Left lung (tissue), 10 donors: ENCODE measurements around the gene UBAC2. TPM values are rescaled to one million over a fixed set of nuclear protein-coding genes. Genes with fewer than 3 reads are reported as not detected.
A peak's percentile ranks its signal among the peaks of the same experiment; 100 is the strongest.

ENCODE experiments used
- ATAC-seq: fragments of 200-7000 bp; cut with Tn5 transposase; one replicate; pipeline ENCODE4 v1.9.1; 2020; ENCODE audit warnings: moderate library complexity
- DNase-seq, 4 donors: peaks; one replicate each; pipeline ENCODE4 v3.0.0-alpha.2; 2013 to 2020
- H3K27ac ChIP-seq, 2 donors: fragments of 200-600 bp; sonication (generic) in 1 of 2; one replicate each; pipeline versions ENCODE4 v1.5.0 to v1.8.0; 2020 to 2021
- H3K27me3 ChIP-seq, 2 donors: fragments of 200-600 bp; sonication (generic) in 1 of 2; one replicate each; pipeline versions ENCODE4 v1.5.0 to v1.8.0; 2020 to 2021
- H3K36me3 ChIP-seq, 2 donors: fragments of 200-600 bp; sonication (generic) in 1 of 2; one replicate each; pipeline versions ENCODE4 v1.5.0 to v1.8.0; 2020 to 2021
- H3K4me1 ChIP-seq, 2 donors: fragments of 200-600 bp; one replicate each; pipeline ENCODE4 v1.8.0; 2021
- H3K4me3 ChIP-seq, 2 donors: fragments of 200-600 bp; sonication (generic) in 1 of 2; one replicate each; pipeline versions ENCODE4 v1.5.0 to v1.8.0; 2020 to 2021; ENCODE audit warnings: mild to moderate bottlenecking in 1 of 2
- H3K9me3 ChIP-seq, 2 donors: fragments of 200-600 bp; sonication (generic) in 1 of 2; one replicate each; pipeline versions ENCODE4 v1.5.0 to v1.8.0; 2020 to 2021
- CTCF ChIP-seq, 2 donors: fragments of 200-600 bp; sonication (generic) in 1 of 2; IDR thresholded peaks; one replicate each; pipeline versions ENCODE4 v1.5.0 to v1.8.0; 2021; ENCODE audit warnings: antibody characterized with exemption in 2 of 2
- intact Hi-C, 2 donors: fragments of 100-400 bp; cut with DNase I; formaldehyde crosslinking; loops; one replicate each; pipeline versions ENCODE4 v1.11.2 to v1.14.2; 2022
- polyA plus RNA-seq, 6 donors: library from polyadenylated mRNA; unstranded; fragments of 120-200 nt; gene quantifications; one replicate each; pipeline ENCODE4 v1.2.1, GENCODE V29; 2013; ENCODE audit not compliant: insufficient read length in 6 of 6
- total RNA-seq, 2 donors: library from RNA; stranded (reverse); fragmentation: NEBNext Ultra II Directional; extraction: Animal tissue kit (Norgen Biotek cat#: 25700); gene quantifications; one replicate each; pipeline ENCODE4 v1.2.1, GENCODE V29; 2021
- donor health status: DM: no; HTN: yes; CAD: no.
- donor health status: DM: no; HTN: no; CAD: no.

The UBAC2 gene
- total and polyA plus RNA-seq, 8 donors, result 56.1 to 71.6 (median 66.4) TPM

- intact Hi-C loops, result no loop called here
- ATAC-seq, result no peak
- Histone ChIP-seq H3K27me3 (no peaks in the 10 kb centered on the region), H3K4me3 (no peak overlapping the region), H3K4me1 (peaks cover 0 to 54% of the 10 kb centered on the region in 2 donors), H3K27ac (no peak overlapping the region), H3K36me3 (no peaks in the 10 kb centered on the region), H3K9me3 (no peaks in the 10 kb centered on the region)
- no peak for TF ChIP-seq CTCF (IDR thresholded peaks at IDR 0.05)
- DNase-seq, result no peak
Observed at GRCh38 chr13:99301913-99302636, 101.4 kb downstream of the UBAC2 start.

GRCh38 chr13:99302637-99303505 is 102.2 kb downstream of the UBAC2 start:
- Histone ChIP-seq H3K36me3 (no peaks in the 10 kb centered on the region), H3K27ac (no peak overlapping the region), H3K4me3 (no peak overlapping the region), H3K27me3 (no peaks in the 10 kb centered on the region), H3K4me1 (peaks cover 0 to 57% of the 10 kb centered on the region in 2 donors), H3K9me3 (no peaks in the 10 kb centered on the region)
- intact Hi-C loops, result no loop called here
- TF ChIP-seq CTCF (IDR thresholded peaks at IDR 0.05), result no peak
- DNase-seq (no peak), ATAC-seq (no peak)

- intact Hi-C loops, result no loop called here
- H3K4me1 ChIP-seq, result peaks cover 0 to 56% of the 10 kb centered on the region in 2 donors
- no peaks in the 10 kb centered on the region for H3K27me3 ChIP-seq
- peak in 2 of 4 donors; percentile 57 to 79 for DNase-seq
- peak; percentile 4 for ATAC-seq
- peak overlapping the region in 1 of 2 donors; percentile 31 for H3K4me3 ChIP-seq
- peak overlapping the region in 1 of 2 donors; percentile 34 for H3K27ac ChIP-seq
- TF ChIP-seq CTCF (IDR thresholded peaks at IDR 0.05), result no peak
- no peaks in the 10 kb centered on the region for H3K36me3 ChIP-seq
- H3K9me3 ChIP-seq, result no peaks in the 10 kb centered on the region
Observed at GRCh38 chr13:99303863-99304521, 103.3 kb downstream of the UBAC2 start.

GRCh38 chr13:99304541-99304940 is 103.9 kb downstream of the UBAC2 start:
- Histone ChIP-seq H3K36me3 (no peaks in the 10 kb centered on the region), H3K9me3 (no peaks in the 10 kb centered on the region), H3K4me3 (peak overlapping the region in 1 of 2 donors; percentile 31), H3K27ac (peak overlapping the region in 1 of 2 donors; percentile 34), H3K4me1 (peaks cover 0 to 56% of the 10 kb centered on the region in 2 donors), H3K27me3 (no peaks in the 10 kb centered on the region)
- intact Hi-C loops, result no loop called here
- no peak for DNase-seq
- no peak for TF ChIP-seq CTCF (IDR thresholded peaks at IDR 0.05)
- ATAC-seq, result no peak
